GM19463 (cell line): ENCODE measurements around the gene LMF2.

ENCODE experiments used
- ATAC-seq: cut with Tn5 transposase; IDR thresholded peaks from one replicate; pipeline ENCODE4 v1.9.1; 2021; ENCODE audit warnings: mild to moderate bottlenecking, moderate library complexity; ENCODE audit not compliant: unreplicated experiment

The LMF2 gene

GRCh38 chr22:50505276-50505775 is 2.2 kb downstream of the LMF2 start:
- no peak for ATAC-seq

- no peak for ATAC-seq
These were observed 2.9 kb downstream of the LMF2 start for GRCh38 chr22:50504369-50505211.

GRCh38 chr22:50503475-50504145 is 3.9 kb downstream of the LMF2 start:
- ATAC-seq: no peak

GRCh38 chr22:50502628-50503474 is 4.7 kb downstream of the LMF2 start:
- no peak for ATAC-seq

GRCh38 chr22:50502096-50502495 is 5.4 kb downstream of the LMF2 start:
- ATAC-seq: no peak

GRCh38 chr22:50500452-50500851 is 7.0 kb downstream of the LMF2 start:
- ATAC-seq: no peak

- ATAC-seq: no peak
These were observed 9.1 kb downstream of the LMF2 start for GRCh38 chr22:50498322-50498890.

GRCh38 chr22:50497093-50497492 is 10.4 kb downstream of the LMF2 start:
- ATAC-seq: no peak

GRCh38 chr22:50490531-50491308 is 16.8 kb downstream of the LMF2 start:
- ATAC-seq: no peak

GRCh38 chr22:50489363-50490243 is 17.9 kb downstream of the LMF2 start:
- ATAC-seq: no peak

GRCh38 chr22:50488886-50489285 is 18.6 kb downstream of the LMF2 start:
- ATAC-seq: no peak

- ATAC-seq: no peak
These were observed 19.4 kb downstream of the LMF2 start for GRCh38 chr22:50488006-50488677.

- no peak for ATAC-seq
These were observed 20.1 kb downstream of the LMF2 start for GRCh38 chr22:50487290-50488005.

- no peak for ATAC-seq
These were observed 20.8 kb downstream of the LMF2 start, which contains the start of gene MIOX for GRCh38 chr22:50486561-50487289. MIOX (plus strand) TSS chr22:50486859; CDS start chr22:50486898, 39 bp downstream.

GRCh38 chr22:50485221-50486131 is 22.0 kb downstream of the LMF2 start:
- no peak for ATAC-seq
